Psoas muscle (tissue), 8 donors: Measurements from ENCODE around the gene C5orf63. TPM values are rescaled to one million over a fixed set of nuclear protein-coding genes. Genes with fewer than 3 reads are reported as not detected.
"Not testable (repeated sequence)": the region's sequence is repeated elsewhere in the genome, so short reads cannot be mapped to it uniquely, and the experiment has no call there.

Source experiments
- ATAC-seq, 4 donors: fragments of 200-7000 bp; cut with Tn5 transposase; one replicate each; pipeline ENCODE4 v1.9.1; 2020; ENCODE audit warnings: moderate library complexity in 3 of 4, mild to moderate bottlenecking in 2 of 4
- DNase-seq, 2 donors: peaks; one replicate each; pipeline ENCODE4 v3.0.0-alpha.2; 2020
- H3K27ac ChIP-seq: fragments of 200-600 bp; one replicate; pipeline ENCODE4 v1.8.0; 2022
- H3K27me3 ChIP-seq, 3 donors: fragments of 200-600 bp in 1 of 3; one replicate each; pipeline versions ENCODE4 v1.6.1 to v1.8.0; 2013 to 2022; ENCODE audit warnings: low read length in 2 of 3, mild to moderate bottlenecking in 2 of 3, moderate library complexity in 1 of 3; ENCODE audit not compliant: insufficient read depth in 3 of 3
- H3K36me3 ChIP-seq, 2 donors: fragments of 200-600 bp in 1 of 2; one replicate each; pipeline versions ENCODE4 v1.6.1 to v1.8.0; 2013 to 2022; ENCODE audit warnings: low read depth in 1 of 2, mild to moderate bottlenecking in 1 of 2, moderate library complexity in 1 of 2; ENCODE audit not compliant: insufficient read depth in 1 of 2
- H3K4me1 ChIP-seq: fragments of 200-600 bp; one replicate; pipeline ENCODE4 v1.8.0; 2022
- H3K4me3 ChIP-seq: fragments of 200-600 bp; one replicate; pipeline ENCODE4 v1.8.0; 2022; ENCODE audit warnings: mild to moderate bottlenecking
- H3K9me3 ChIP-seq: fragments of 200-600 bp; one replicate; pipeline ENCODE4 v1.8.0; 2022
- CTCF ChIP-seq: fragments of 200-600 bp; IDR thresholded peaks from one replicate; pipeline ENCODE4 v1.8.0; 2022; ENCODE audit warnings: antibody characterized with exemption
- WGBS, 3 donors: extraction: QIAGEN DNeasy Blood & Tissue Kit; methylation state at CpG; one replicate each; pipeline versions ENCODE4 v1.1.6 to v1.1.7; 2013; 5-methylcytosine and 5-hydroxymethylcytosine counted together
- intact Hi-C, 2 donors: fragments of 100-400 bp; cut with DNase I; formaldehyde crosslinking; loops; one replicate each; pipeline versions ENCODE4 v1.11.0 to v1.14.2; 2022
- polyA plus RNA-seq, 3 donors: library from polyadenylated mRNA; stranded (reverse); fragments of 200-250 nt; gene quantifications; one replicate each; pipeline ENCODE4 v1.2.3, GENCODE V29; 2013
- total RNA-seq, 4 donors: library from RNA; stranded (reverse); fragmentation: NEBNext Ultra II Directional in 2 of 4; extraction: Animal tissue kit (Norgen Biotek cat#: 25700) in 2 of 4; gene quantifications; one replicate each; pipeline versions ENCODE4 v1.2.1 to v1.2.4, GENCODE V29; 2021 to 2023
- donor health status: healthy with polysubstance abuse.
- donor health status: DM: no; HTN: no; CAD: no; lungs with moderate emphysema.
- donor health status: Bipolar disorder and iron deficiency.
- donor health status: healthy.
- donor health status: DM: yes; HTN: yes; CAD: no.
- donor health status: DM: no; HTN: no; CAD: no.
- donor health status: DM: no; HTN: no; CAD: no.
- donor health status: DM: yes; HTN: yes; CAD: no.

Gene C5orf63
- total and polyA plus RNA-seq, 7 donors: 2.4 to 7.6 (median 6.4) TPM

GRCh38 chr5:127010362-127010761, 62.9 kb downstream of the C5orf63 start:
- peaks cover 46% of the 10 kb centered on the region for H3K4me1 ChIP-seq
- no peak for TF ChIP-seq CTCF
- H3K4me3 ChIP-seq: no peak overlapping the region
- peak in 1 of 4 donors; percentile 22 for ATAC-seq
- H3K27me3 ChIP-seq: no peaks in the 10 kb centered on the region
- no peak for DNase-seq
- WGBS, 3 donors: 20 to 35% (median 25%) methylated on average over 2 of the region's 2 CpGs
- no peaks in the 10 kb centered on the region for H3K9me3 ChIP-seq
- no peaks in the 10 kb centered on the region for H3K36me3 ChIP-seq
- peak overlapping the region; percentile 62 for H3K27ac ChIP-seq
- intact Hi-C loops: no loop called here

- no peaks in the 10 kb centered on the region for H3K9me3 ChIP-seq
- no peak for TF ChIP-seq CTCF
- H3K36me3 ChIP-seq: no peaks in the 10 kb centered on the region
- peaks cover 46% of the 10 kb centered on the region for H3K4me1 ChIP-seq
- H3K4me3 ChIP-seq: no peak overlapping the region
- no peak for ATAC-seq
- intact Hi-C loops: no loop called here
- peak overlapping the region; percentile 62 for H3K27ac ChIP-seq
- WGBS, 3 donors: 82 to 93% (median 82%) methylated on average over 1 of the region's 1 CpG
- DNase-seq: no peak
- H3K27me3 ChIP-seq: no peaks in the 10 kb centered on the region
Observed at GRCh38 chr5:127009784-127010183, 63.5 kb downstream of the C5orf63 start.

- H3K4me3 ChIP-seq: peak overlapping the region; percentile 17
- no peak for TF ChIP-seq CTCF
- no peaks in the 10 kb centered on the region for H3K27me3 ChIP-seq
- ATAC-seq: peak in 3 of 4 donors; percentile 53 to 66 (median 53)
- no peaks in the 10 kb centered on the region for H3K9me3 ChIP-seq
- intact Hi-C loops: no loop called here
- 32 to 36% (median 33%) methylated on average over 6 of the region's 6 CpGs for WGBS, 3 donors
- DNase-seq: peak in 1 of 2 donors; percentile 69
- peak overlapping the region; percentile 33 for H3K27ac ChIP-seq
- peaks cover 50% of the 10 kb centered on the region for H3K4me1 ChIP-seq
- H3K36me3 ChIP-seq: no peaks in the 10 kb centered on the region
Observed at GRCh38 chr5:127008300-127008975, 64.9 kb downstream of the C5orf63 start.

- DNase-seq (no peak), ATAC-seq (no peak)
- Histone ChIP-seq H3K4me1 (peaks cover 49% of the 10 kb centered on the region), H3K27me3 (no peaks in the 10 kb centered on the region), H3K27ac (no peak overlapping the region), H3K36me3 (no peaks in the 10 kb centered on the region), H3K9me3 (no peaks in the 10 kb centered on the region), H3K4me3 (no peak overlapping the region)
- intact Hi-C loops: no loop called here
- WGBS, 3 donors: 73 to 79% (median 78%) methylated on average over 1 of the region's 1 CpG
- no peak for TF ChIP-seq CTCF
Observed at GRCh38 chr5:127007522-127007921, 65.8 kb downstream of the C5orf63 start.

- WGBS, 3 donors: 14 to 17% (median 16%) methylated on average over 5 of the region's 5 CpGs
- Histone ChIP-seq H3K36me3 (no peaks in the 10 kb centered on the region), H3K4me3 (peak overlapping the region; percentile 40), H3K27me3 (no peaks in the 10 kb centered on the region), H3K4me1 (peaks cover 42% of the 10 kb centered on the region), H3K9me3 (no peaks in the 10 kb centered on the region), H3K27ac (peak overlapping the region; percentile 65)
- intact Hi-C loops: no loop called here
- DNase-seq (no peak), ATAC-seq (peak in 1 of 4 donors; percentile 57)
- TF ChIP-seq CTCF: no peak
Observed at GRCh38 chr5:127006744-127007143, 66.6 kb downstream of the C5orf63 start.

- 42 to 69% (median 42%) methylated on average over 3 of the region's 3 CpGs for WGBS, 3 donors
- ATAC-seq, H3K4me3 ChIP-seq, DNase-seq, H3K9me3 ChIP-seq, intact Hi-C loops, H3K36me3 ChIP-seq, H3K27ac ChIP-seq, H3K27me3 ChIP-seq: not testable (repeated sequence)
- H3K4me1 ChIP-seq: peaks cover 28% of the 10 kb centered on the region
Observed at GRCh38 chr5:127005282-127005681, 68.0 kb downstream of the C5orf63 start.
